Fibroblast of lung (primary cell): Measurements from ENCODE around the gene C3orf18.

Source experiments
- EZH2 ChIP-seq: IDR thresholded peaks from 2 replicates; pipeline ENCODE4 v1.5.1; 2012; ENCODE audit warnings: low read length, control low read depth, mild to moderate bottlenecking; ENCODE audit errors: missing control alignments
- TF ChIP-seq, protein P1 (sequence below), 2 donors: IDR thresholded peaks in 1 of 2; conservative IDR thresholded peaks in 1 of 2; 1 replicate in 1 of 2; 2 replicates in 1 of 2; pipeline ENCODE4 v1.5.1; 2011 to 2012; ENCODE audit warnings: low read length in 2 of 2, control low read depth in 1 of 2, inconsistent platforms in 1 of 2, low read depth in 1 of 2, mild to moderate bottlenecking in 1 of 2

- TF ChIP-seq, protein P1, sequence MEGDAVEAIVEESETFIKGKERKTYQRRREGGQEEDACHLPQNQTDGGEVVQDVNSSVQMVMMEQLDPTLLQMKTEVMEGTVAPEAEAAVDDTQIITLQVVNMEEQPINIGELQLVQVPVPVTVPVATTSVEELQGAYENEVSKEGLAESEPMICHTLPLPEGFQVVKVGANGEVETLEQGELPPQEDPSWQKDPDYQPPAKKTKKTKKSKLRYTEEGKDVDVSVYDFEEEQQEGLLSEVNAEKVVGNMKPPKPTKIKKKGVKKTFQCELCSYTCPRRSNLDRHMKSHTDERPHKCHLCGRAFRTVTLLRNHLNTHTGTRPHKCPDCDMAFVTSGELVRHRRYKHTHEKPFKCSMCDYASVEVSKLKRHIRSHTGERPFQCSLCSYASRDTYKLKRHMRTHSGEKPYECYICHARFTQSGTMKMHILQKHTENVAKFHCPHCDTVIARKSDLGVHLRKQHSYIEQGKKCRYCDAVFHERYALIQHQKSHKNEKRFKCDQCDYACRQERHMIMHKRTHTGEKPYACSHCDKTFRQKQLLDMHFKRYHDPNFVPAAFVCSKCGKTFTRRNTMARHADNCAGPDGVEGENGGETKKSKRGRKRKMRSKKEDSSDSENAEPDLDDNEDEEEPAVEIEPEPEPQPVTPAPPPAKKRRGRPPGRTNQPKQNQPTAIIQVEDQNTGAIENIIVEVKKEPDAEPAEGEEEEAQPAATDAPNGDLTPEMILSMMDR (conservative IDR thresholded peaks at IDR 0.05 in 1 of 2, IDR thresholded peaks at IDR 0.05 in 1 of 2; ENCODE audit: low read depth in 1 of 2, low read length in 2 of 2): no peak
- no peak for TF ChIP-seq EZH2
These were observed 26.8 kb upstream of the C3orf18 start for GRCh38 chr3:50594253-50594785.
